H1 (cell line): ENCODE results near the gene TGM6. TPM values are rescaled to one million over a fixed set of nuclear protein-coding genes. Genes with fewer than 3 reads are reported as not detected.

Experiments used
- POU5F1 ChIP-seq: IDR thresholded peaks from 2 replicates; pipeline ENCODE4 v1.6.1; 2011; ENCODE audit warnings: low read depth, mild to moderate bottlenecking, low read length, moderate library complexity
- SAP30 ChIP-seq: fragments of 300-600 bp; sonication (generic); IDR thresholded peaks from 2 replicates; pipeline ENCODE4 v1.7.1; 2012; ENCODE audit warnings: low read length, moderate library complexity, mild to moderate bottlenecking, inconsistent platforms; ENCODE audit not compliant: insufficient read depth, insufficient replicate concordance
- SUZ12 ChIP-seq: fragments of 200-600 bp; sonication (generic); IDR thresholded peaks from 2 replicates; pipeline ENCODE4 v1.6.1; 2012; ENCODE audit warnings: mild to moderate bottlenecking, inconsistent platforms, low read length, moderate library complexity, mixed read lengths
- polyA plus RNA-seq, 7 experiments: library from polyadenylated mRNA; depleted of rRNA in 3 of 7; stranded (reverse) in 5 of 7; unstranded in 2 of 7; fragments of >200 nt in 5 of 7; fragments of 200-250 nt in 2 of 7; gene quantifications; 1 replicate in 5 of 7; 2 replicates in 1 of 7; 4 replicates in 1 of 7; pipeline versions ENCODE4 v1.2.1 to v1.2.3, GENCODE V29; 2011 to 2013; ENCODE audit warnings: missing spikeins in 2 of 7, mixed read lengths in 2 of 7
- total RNA-seq: library from RNA; stranded (reverse); fragmentation: NEBNext Ultra II Directional; extraction: Animal tissue kit (Norgen Biotek cat#: 25700); gene quantifications from 2 replicates; pipeline ENCODE4 v1.2.1, GENCODE V29; 2021

TGM6 gene
- total and polyA plus RNA-seq, 2 of the 8 experiments (the other 6 are each of a cell fraction or from before 2014, with no cell fraction given), result 0.03 TPM; not detected in 1

DNA sequence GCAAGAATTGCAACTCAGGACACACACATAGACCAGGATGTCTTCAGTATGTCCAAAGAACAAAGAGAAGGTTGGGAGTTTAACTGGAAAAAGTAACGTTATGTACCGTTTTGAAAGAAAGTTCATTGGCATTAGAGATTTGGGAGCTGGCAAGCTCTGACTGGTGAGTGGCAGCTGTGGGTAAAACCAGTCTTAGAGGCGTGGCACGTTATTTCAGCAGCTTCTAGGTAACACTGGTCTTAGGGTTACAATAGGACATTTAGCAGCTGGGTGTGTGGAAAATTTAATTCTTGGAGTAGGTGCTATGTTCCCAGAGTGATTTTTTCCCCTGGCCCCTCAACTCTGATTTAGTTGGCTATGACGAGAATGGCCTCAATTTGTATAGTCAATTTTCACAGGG lies 70.7 kb downstream of the TGM6 start (continued):
- TF ChIP-seq SUZ12, result no peak
- no peak for TF ChIP-seq SAP30
- TF ChIP-seq POU5F1, result no peak
